Activated T-helper 9 cell treated with anti-CD3 and anti-CD28 coated beads, Interleukin-2, amount 50 U/mL, for 16 hours (primary cell): ENCODE data around the gene GGA1.
A peak's percentile ranks its signal among the peaks of the same experiment; 100 is the strongest.
"Not testable (repeated sequence)": the region's sequence is repeated elsewhere in the genome, so short reads cannot be mapped to it uniquely, and the experiment has no call there.

Experiments
- DNase-seq: peaks from one replicate; pipeline ENCODE4 v3.0.0-alpha.2; 2020; ENCODE audit warnings: low read depth

The GGA1 gene

DNA sequence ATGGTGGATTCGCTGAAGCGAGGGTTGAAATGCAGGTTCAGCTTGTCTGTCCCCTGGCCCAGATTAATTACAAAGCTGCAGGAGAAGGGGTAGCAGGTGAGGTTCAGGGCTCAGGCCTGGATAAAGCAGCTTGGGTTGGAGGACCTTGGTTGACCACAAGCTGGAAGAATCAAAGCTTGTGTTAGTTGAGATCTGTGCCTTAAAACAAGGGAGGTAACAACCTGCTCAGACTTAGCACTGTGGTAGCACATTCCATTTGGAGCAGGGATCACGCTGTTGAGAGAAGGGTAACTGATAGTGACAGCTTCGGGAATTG lies 38.0 kb upstream of the GGA1 start:
- DNase-seq = no peak

DNA sequence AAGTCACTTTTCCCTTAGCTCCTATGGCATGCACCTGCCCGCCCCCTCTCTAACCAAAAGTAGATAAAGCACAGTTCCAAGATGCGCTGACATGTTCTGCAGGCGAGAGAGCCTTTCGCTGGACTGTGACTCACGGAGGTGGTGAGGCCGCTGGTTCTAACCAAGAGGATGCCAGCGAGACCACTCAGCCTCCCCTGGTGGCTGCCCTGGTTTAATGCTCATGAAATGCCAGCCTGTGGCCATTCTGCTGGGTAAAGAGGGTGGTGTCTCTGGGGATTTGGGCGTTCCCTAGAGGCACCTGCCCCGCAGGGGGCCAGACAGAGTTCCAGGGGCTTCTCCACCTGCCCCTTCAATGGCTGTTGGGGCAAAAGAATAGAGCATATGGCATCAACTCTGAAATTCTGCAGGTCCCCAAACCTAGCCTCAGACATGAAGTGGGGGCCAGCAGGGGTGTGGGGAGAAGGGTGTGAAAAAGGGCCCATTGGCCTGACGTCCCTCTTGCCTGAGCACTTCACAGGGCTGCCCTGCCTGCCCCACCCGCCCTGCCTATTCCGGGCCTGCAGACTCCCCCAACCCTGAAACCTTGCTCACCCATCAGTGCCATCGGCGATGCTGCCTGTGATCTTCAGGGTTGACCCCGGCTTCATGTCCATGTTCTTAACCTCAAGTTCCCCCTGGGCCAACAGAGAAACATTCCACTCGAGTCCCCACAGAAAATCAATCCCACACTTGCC lies 37.2 kb upstream of the GGA1 start:
- DNase-seq = no peak

DNA sequence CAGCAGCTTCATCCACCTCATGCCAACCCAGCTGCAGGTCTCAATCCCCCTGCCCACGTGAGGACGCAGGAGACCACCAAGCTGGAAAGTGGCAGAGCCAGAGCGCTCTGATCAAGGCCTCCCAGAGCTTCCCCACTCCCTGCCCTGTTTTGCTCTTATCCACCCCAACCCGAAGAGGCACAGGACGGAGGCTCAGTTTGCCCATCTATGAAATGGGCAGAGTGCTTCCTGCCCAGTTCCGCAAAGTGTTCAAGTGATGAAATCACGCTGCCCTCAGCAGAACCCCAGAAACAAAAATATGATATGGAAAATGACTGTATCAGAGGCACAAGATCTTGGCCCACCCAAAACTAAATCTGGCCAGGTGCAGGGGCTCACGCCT lies 36.7 kb upstream of the GGA1 start:
- DNase-seq = no peak

DNA sequence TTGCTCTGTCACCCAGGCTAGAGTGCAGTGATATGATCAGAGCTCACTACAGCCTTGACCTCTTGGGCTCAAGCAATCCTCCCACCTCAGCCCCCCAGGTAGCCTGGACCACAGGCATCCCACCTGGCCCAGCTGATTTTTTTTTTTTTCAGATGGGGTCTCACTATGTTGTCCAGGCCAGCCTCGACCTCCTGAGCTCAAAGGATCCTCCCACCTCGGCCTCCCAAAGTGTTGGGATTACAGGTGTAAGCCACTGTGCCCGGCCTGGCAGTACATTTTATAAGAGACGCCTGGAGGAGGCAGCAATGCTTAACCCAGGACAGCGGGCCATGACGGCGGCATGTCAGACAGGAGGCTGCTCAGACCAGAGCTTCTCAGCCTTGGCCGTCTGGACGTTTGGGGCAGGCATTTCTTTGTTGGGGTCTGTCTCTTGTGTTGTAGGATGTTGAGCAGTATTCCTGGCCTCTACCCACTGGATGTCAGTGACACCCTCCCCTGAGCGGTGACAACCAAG lies 33.1 kb upstream of the GGA1 start:
- DNase-seq = no peak

- DNase-seq = no peak
Measured at GRCh38 chr22:37578002-37578401, 30.6 kb upstream of the GGA1 start.

- no peak for DNase-seq
Measured at GRCh38 chr22:37581504-37581903, 27.1 kb upstream of the GGA1 start.

- DNase-seq = no peak
Measured at GRCh38 chr22:37582526-37582925, 26.1 kb upstream of the GGA1 start.

DNA sequence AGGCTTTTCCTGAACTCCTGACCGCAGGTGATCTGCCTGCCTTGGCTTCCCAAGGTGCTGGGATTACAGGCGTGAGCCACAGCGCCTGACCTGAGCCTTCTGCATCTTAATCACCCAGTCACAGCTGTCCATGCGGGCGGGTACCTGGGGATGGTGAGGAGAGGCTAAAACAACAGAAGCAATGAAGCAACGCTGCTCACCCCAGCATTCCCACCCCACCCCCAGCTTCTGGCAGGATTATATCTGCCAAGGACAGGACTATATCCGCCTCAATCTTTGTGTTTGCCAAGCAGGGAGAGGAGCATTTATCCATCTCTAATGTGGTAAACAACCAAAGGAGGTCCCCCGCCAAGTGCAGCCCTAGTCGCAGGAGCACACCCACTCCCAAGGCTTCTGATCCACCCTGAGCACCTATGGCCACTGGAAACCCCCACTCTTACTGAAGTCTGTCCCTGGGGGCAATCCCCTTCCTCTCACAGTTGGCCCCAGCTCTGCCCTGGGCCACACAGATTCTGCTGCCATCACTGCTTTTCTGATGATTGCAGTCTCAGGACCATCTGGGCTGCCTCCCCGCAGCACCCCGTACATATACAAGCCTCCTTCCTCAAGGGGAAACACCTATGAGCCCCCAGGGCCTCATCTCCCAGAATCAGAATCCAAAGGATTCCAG lies 20.0 kb upstream of the GGA1 start:
- DNase-seq = no peak

DNA sequence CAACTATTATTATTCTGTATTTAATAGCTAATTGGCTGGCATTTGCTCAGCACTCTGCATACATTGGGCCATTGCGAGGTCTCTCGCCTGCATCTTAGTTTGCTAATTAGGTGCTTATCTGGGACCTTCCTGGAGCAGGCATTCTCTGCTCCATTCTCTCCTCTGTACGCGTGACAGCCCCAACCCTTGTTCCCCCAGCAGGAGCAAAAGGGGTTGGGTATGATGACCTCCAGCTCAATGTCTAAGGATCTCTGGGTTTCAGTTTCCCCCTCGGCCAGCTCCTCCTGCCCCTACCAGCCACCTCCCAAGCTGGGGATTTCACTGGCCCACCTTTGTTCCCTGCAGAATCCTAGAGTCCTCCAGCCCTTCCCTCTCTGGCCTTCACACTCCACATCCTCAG lies 19.0 kb upstream of the GGA1 start:
- DNase-seq = no peak

DNA sequence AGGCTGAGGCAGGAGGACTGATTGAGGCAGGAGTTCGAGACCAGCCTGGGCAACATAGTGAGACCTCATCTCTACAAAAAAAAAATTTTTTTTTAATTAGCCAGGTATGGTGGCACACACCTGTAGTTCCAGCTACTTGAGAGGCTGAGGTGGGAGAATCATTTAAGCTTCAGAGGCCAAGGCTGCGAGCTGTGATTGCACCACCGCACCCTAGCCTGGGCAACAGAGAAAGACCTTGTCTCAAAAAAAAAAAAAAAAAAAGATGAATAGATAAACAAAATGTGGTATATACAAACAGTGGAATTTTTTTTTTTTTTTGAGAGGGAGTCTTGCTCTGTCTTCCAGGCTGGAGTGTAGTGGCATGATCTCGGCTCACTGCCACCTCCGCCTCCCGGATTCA lies 17.6 kb upstream of the GGA1 start:
- DNase-seq = not testable (repeated sequence)

DNA sequence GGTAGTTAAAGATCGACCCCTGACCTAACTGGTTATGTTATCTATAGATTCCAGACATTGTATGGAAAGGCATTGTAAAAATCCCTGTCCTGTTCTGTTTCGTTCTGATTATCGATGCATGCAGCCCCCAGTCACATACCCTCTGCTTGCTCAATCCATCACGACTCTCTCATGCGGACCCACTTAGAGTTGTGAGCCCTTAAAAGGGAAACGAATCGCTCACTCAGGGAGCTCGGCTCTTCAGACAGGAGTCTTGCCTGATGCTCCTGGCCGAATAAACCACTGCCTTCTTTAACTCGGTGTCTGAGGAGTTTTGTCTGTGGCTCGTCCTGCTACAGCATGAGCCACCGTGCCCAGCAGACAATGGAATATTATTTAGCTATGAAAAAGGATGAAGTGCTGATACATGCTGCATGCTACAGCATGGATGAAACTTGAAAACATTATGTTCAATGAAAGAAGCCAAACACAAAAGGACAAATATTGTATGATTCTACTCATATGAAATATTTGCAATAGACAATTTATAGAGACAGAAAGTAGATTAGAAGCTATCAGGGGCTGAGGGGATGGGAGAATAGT lies 16.7 kb upstream of the GGA1 start:
- no peak for DNase-seq

- no peak for DNase-seq
Measured at GRCh38 chr22:37594237-37594636, 14.4 kb upstream of the GGA1 start.

GRCh38 chr22:37599153-37599552 lies 9.5 kb upstream of the GGA1 start:
- DNase-seq = no peak

DNA sequence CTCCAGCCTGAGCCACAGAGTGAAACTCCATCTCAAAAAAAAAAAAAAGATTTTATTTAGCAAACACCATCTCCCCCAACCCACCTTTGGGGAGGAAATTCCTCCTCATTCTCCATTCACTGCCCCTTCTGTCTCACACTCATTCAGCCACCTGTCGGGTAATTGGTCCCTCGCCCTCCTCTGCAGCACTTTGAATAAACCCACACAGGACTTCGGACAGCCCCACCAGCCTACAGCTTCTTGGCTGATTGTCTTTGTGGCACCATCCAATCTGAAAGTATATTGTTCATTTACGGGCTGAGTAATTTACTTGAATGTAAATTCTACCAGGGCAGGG lies 7.5 kb upstream of the GGA1 start:
- DNase-seq = no peak

DNA sequence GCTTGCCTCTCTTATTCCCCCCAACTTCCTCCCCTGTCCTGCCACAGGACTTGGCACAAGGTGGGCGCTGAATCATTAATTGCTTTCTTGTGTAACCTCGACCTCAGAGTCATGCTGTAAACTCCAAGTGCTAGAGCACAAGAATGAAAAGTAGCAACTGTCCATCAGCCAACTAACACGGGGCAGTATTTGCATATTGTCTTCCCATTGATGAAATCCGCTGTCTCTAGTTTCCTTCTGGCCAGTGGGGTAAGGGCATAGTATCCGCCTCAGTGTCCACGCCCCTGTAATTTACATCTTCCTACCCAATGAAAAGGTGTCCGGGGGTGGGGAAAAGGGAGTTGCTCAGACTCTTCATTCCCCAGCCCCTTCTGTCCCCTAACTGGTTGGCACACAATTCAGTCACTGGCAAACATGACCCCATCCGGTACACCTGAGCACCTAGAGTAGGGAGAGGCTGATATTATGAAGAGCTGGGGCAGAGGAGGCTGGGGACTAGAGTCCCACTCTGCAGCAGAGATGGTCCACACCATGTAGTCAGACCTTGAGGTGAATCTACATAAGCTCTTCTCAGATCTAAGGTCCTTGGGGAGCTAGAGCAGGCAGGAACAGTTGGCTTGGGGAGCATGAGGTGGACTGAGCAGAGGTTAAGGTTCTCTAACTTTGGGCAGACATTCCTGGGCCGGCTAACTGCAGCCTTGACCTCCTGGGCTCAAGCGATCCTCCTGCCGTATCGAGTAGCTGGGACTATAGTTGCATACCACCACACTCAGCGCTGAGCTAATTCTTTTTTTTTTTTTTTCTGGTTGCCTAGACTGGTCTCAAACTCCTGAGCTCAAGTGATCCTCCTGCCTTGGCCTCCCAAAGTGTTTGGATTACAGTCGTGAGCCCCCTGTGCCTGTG lies 6.8 kb upstream of the GGA1 start:
- DNase-seq = no peak

DNA sequence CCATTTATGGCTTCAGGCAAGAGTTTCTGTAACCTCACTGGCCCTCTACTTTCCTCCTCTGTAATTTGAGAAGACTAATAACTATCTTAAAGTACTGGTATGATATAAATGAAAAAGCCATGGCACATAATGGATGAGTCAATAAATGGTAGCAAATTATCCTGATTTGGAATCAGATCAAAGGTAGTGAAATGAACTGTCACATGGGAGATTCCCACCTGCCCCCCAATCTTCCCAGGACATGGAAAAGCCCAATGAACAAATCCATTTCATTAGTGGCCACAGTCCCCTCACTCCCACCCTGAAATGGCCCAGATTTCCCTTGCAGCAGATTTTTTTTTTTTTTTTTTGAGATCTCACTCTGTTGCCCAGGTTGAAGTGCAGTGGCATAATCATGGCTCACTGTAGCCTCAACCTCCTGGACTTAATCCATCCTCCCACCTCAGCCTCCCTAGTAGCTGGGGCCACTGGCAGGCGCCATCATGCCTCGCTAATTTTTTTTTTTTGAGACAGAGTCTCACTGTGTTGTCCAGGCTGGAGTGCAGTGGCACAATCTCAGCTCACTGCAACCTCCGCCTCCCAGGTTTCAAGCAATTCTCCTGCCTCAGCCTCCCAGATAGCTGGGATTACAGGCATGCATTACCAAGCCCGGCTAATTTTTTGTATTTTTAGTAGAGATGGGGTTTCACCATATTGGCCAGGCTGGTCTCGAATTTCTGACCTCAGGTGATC lies 5.9 kb upstream of the GGA1 start:
- DNase-seq = not testable (repeated sequence)

DNA sequence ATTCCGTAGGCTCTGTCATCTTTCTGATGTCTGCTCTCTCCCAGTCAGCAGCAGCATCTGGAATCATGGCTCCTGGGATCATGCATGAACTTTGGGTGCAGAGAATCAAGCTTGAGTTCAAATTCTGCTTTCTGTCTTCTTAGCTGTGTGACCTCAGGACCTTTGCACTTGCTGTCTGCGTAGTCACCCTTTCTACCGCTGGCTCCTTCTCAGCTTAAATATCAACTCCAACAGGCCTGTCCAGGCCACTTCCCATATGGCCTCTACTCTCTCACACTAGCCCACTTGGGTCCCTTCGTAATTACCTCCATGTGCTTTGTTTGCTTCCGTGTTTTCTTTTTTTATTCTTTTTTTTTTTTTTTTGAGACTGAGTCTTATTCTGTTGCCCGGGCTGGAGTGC lies 4.6 kb upstream of the GGA1 start:
- DNase-seq = no peak

GRCh38 chr22:37604875-37605274 lies 3.8 kb upstream of the GGA1 start:
- peak; percentile 34 for DNase-seq

GRCh38 chr22:37607010-37607934 lies 1.4 kb upstream of the GGA1 start:
- peak; percentile 91 for DNase-seq

GRCh38 chr22:37607935-37608476 lies 628 bp upstream of the GGA1 start:
- DNase-seq = no peak
